Skeletal muscle tissue (tissue), 4 donors: ENCODE measurements around the gene S100A16. TPM values are rescaled to one million over a fixed set of nuclear protein-coding genes. Genes with fewer than 3 reads are reported as not detected.

Source experiments
- H3K27ac ChIP-seq: one replicate; pipeline ENCODE4 v1.7.0; 2013; ENCODE audit warnings: mild to moderate bottlenecking, low read depth, low read length, inconsistent platforms
- H3K27me3 ChIP-seq, 3 donors: one replicate each; pipeline ENCODE4 v1.7.0; 2013; ENCODE audit warnings: low read length in 3 of 3; ENCODE audit not compliant: control insufficient read depth in 3 of 3, insufficient read depth in 3 of 3
- H3K36me3 ChIP-seq, 3 donors: one replicate each; pipeline ENCODE4 v1.7.0; 2013; ENCODE audit warnings: low read length in 3 of 3; ENCODE audit not compliant: control insufficient read depth in 3 of 3, insufficient read depth in 3 of 3
- H3K4me1 ChIP-seq, 3 donors: one replicate each; pipeline ENCODE4 v1.7.0; 2013; ENCODE audit warnings: low read length in 3 of 3, mild to moderate bottlenecking in 3 of 3; ENCODE audit not compliant: control insufficient read depth in 3 of 3, insufficient read depth in 3 of 3
- H3K4me3 ChIP-seq, 3 donors: one replicate each; pipeline ENCODE4 v1.7.0; 2013; ENCODE audit warnings: low read length in 3 of 3
- H3K9ac ChIP-seq, 3 donors: one replicate each; pipeline ENCODE4 v1.7.0; 2013; ENCODE audit warnings: low read length in 3 of 3, mild to moderate bottlenecking in 3 of 3, moderate library complexity in 2 of 3, low read depth in 1 of 3
- H3K9me3 ChIP-seq, 3 donors: one replicate each; pipeline ENCODE4 v1.7.0; 2013; ENCODE audit warnings: low read length in 3 of 3; ENCODE audit not compliant: control insufficient read depth in 3 of 3
- total RNA-seq: library from RNA; depleted of rRNA; stranded (reverse); fragments of >200 nt; gene quantifications from one replicate; pipeline ENCODE4 v1.2.3, GENCODE V29; 2014
- donor health status: Osteomylitis.

The S100A16 gene
- total RNA-seq, 1 donor from 2014 or later: 36.0 TPM

DNA sequence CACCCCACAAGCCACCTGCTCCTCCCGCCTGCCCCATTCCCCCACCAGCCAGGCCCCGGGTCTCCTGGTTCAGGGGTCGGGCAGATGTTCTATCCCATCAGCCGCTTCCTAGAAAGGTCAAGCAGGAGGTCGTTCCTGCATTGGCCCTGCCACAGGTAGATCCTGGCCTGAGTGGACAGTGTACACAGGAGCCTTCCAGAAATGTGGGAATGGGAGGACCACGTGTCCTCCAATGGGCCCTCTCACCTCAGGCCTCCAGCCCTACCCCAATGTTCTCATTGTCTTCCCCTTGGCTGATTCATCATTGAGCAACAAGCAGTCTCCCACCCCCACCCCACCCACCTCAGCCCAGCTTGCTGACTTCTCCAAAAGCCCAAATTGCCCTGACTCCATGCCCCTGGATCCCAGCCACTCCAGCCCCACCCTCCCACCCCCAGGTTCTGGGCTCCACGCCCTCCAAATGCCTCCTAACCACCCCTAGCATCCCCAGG lies 2.1 kb downstream of the S100A16 start:
- Histone ChIP-seq H3K4me1 (peaks cover 45 to 53% (median 45%) of the 10 kb centered on the region in 3 donors), H3K4me3 (no peak overlapping the region), H3K27ac (peak overlapping the region; percentile 85)

DNA sequence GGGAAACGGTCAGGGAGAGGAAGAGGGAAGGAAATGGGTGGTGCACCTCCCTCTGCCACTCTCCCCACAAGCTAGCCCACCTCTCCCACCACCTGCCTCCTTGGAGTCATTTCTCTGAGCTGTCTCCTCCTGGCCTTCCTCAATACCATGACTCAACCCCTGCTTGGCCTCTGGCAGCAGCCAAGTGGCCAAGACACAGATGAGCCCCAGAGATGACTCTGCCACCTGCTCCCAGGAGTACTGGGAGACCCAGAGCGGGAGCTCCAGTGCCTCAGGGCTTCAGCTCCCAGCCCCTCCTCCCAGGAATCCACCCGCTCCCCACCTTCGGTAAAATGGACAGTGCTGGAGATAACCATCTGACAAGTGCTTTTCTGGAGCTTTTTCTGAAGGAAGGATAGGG lies 2.6 kb downstream of the S100A16 start:
- Histone ChIP-seq H3K9ac (no peak overlapping the region), H3K9me3 (no peaks in the 10 kb centered on the region), H3K27ac (peak overlapping the region; percentile 85), H3K4me1 (peaks cover 45 to 53% (median 45%) of the 10 kb centered on the region in 3 donors), H3K27me3 (no peaks in the 10 kb centered on the region), H3K36me3 (peaks cover 11 to 18% (median 14%) of the 10 kb centered on the region in 3 donors), H3K4me3 (no peak overlapping the region)

More for the DNA sequence above, 2.1 kb downstream of the S100A16 start:
- Histone ChIP-seq H3K9me3 (no peaks in the 10 kb centered on the region), H3K9ac (no peak overlapping the region), H3K27me3 (no peaks in the 10 kb centered on the region), H3K36me3 (peaks cover 11 to 17% (median 14%) of the 10 kb centered on the region in 3 donors)

- H3K36me3 ChIP-seq: peaks cover 11 to 18% (median 14%) of the 10 kb centered on the region in 3 donors
- peak overlapping the region in 2 of 3 donors; percentile 60 to 63 for H3K4me3 ChIP-seq
- peak overlapping the region; percentile 85 for H3K27ac ChIP-seq
- H3K4me1 ChIP-seq: peaks cover 45 to 53% (median 45%) of the 10 kb centered on the region in 3 donors
- peak overlapping the region in 2 of 3 donors; percentile 71 to 82 for H3K9ac ChIP-seq
- no peaks in the 10 kb centered on the region for H3K27me3 ChIP-seq
- no peaks in the 10 kb centered on the region for H3K9me3 ChIP-seq
Observed at GRCh38 chr1:153609585-153609907, 3.4 kb downstream of the S100A16 start.

DNA sequence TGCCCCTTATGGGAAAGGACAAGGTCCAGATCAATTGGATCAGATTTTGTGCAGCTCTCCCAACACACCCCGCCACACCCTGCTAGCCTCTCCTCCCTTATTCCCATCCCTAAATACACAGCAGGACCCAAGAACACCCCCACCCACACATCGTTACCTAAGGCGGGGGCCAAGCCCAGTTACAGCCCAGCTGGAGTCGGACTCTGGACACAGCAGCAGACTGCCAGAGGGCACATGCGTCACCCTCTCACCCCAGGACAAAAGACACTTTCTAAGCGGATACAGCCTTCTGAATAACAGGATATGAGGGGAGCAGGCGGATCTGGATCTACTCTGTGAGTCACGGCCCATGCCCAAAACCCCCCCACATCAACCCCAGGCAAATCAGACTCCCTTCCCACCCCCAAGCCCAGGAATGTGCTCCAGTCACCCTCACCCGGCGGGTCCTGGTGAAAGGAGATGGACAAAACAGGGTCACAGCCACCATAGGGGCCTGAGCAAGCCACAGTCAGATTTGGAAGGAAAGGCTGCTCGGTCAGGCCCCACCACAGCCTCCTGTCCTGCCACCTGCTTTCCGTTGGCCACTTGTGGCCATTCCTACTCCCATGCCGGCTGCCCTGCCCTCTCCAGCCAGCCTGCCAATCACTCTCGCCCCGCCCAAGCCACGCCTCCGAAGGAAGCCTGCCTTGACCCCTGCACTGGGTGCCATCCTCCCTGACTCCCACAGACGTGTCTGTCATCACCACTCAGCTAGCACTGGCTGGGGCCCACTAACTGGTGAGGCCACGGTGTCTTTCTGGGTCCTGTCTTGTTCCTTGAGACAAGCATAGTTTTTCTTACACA lies 4.0 kb downstream of the S100A16 start:
- Histone ChIP-seq H3K4me3 (peak overlapping the region; percentile 63 to 74 (median 63)), H3K9me3 (no peaks in the 10 kb centered on the region), H3K27ac (peak overlapping the region; percentile 85), H3K4me1 (peaks cover 45 to 53% (median 45%) of the 10 kb centered on the region in 3 donors), H3K36me3 (peaks cover 11 to 18% (median 14%) of the 10 kb centered on the region in 3 donors), H3K27me3 (no peaks in the 10 kb centered on the region), H3K9ac (peak overlapping the region; percentile 71 to 82 (median 74))

DNA sequence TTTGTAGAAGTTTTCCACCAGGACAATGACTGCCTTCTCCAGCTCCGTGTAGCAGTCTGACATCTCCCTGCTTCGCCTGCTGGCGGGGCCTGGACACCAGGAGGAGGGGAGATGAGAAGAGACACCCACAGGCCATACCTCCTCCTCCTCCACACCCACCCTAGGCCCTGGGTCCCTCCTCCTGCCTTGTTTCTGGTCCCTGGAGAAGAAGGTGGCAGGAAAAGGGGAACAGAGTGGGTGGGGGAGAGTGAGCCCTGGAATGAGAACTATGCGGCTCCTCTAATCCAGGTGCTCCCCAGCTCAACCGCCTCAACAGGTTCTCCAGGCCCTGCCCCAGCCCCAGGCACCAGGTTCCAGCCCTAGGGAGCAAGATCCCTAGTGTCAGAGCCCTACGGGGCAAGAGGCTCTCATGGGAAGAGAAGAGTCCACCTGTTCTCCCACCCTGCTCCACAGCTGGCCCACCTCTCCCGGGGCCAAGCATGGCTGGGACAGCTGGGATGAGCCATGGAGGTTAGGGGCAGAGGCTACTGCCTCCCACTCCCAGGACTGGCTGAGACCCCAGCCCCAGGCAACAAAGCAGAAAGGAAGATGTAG lies 4.8 kb downstream of the S100A16 start:
- no peaks in the 10 kb centered on the region for H3K9me3 ChIP-seq

DNA sequence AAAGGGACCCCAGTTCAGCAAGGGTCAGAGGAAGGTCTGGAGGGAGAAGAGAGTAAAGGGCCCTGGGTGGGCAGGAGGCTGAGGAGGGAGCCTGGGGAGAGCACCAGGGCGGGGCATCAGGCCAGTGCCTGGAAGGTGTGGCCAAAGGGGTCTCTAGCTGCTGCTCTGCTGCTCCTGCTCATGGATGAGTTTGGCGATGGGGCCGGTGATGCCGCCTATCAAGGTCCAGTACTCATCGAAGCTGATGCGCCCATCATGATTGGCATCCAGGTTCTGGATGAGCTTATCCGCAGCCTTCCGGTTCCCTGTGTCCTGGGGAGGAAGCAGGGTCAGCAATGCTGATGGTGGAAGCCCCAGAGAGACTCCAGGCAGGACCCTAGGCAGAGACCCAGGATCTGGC lies 5.6 kb downstream of the S100A16 start:
- Histone ChIP-seq H3K27ac (no peak overlapping the region), H3K4me3 (no peak overlapping the region), H3K4me1 (peaks cover 39 to 47% (median 42%) of the 10 kb centered on the region in 3 donors), H3K36me3 (peaks cover 11 to 18% (median 14%) of the 10 kb centered on the region in 3 donors), H3K27me3 (no peaks in the 10 kb centered on the region), H3K9me3 (no peaks in the 10 kb centered on the region), H3K9ac (peak overlapping the region in 1 of 3 donors; percentile 82)

More for the DNA sequence above, 4.8 kb downstream of the S100A16 start:
- peaks cover 11 to 18% (median 14%) of the 10 kb centered on the region in 3 donors for H3K36me3 ChIP-seq
- peak overlapping the region; percentile 63 to 74 (median 63) for H3K4me3 ChIP-seq
- peaks cover 41 to 50% (median 43%) of the 10 kb centered on the region in 3 donors for H3K4me1 ChIP-seq
- no peaks in the 10 kb centered on the region for H3K27me3 ChIP-seq
- peak overlapping the region; percentile 71 to 82 (median 74) for H3K9ac ChIP-seq
- H3K27ac ChIP-seq: peak overlapping the region; percentile 85

DNA sequence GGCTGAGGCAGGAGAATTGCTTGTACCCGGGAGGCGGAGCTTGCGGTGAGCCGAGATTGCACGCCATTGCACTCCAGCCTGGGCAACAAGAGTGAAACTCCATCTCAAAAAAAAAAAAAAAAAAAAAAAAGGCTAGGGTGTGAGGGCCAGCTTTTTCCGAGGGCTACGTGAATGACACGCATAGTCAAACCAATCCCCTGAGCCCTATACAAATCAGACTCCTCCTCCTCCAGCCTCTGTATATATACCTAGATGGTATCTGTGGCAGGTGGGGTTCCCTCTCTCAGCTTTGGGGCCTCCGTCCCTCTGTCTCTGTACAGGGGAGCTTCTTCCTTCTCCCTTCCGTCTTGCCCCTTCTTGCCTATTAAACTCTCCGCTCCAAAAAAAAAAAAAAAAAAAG lies 6.7 kb downstream of the S100A16 start:
- H3K4me3 ChIP-seq: no peak overlapping the region
- peaks cover 28 to 35% (median 34%) of the 10 kb centered on the region in 3 donors for H3K4me1 ChIP-seq
- no peak overlapping the region for H3K27ac ChIP-seq
- no peak overlapping the region for H3K9ac ChIP-seq
- H3K36me3 ChIP-seq: peaks cover 11 to 18% (median 14%) of the 10 kb centered on the region in 3 donors
- H3K9me3 ChIP-seq: no peaks in the 10 kb centered on the region
- H3K27me3 ChIP-seq: no peaks in the 10 kb centered on the region

DNA sequence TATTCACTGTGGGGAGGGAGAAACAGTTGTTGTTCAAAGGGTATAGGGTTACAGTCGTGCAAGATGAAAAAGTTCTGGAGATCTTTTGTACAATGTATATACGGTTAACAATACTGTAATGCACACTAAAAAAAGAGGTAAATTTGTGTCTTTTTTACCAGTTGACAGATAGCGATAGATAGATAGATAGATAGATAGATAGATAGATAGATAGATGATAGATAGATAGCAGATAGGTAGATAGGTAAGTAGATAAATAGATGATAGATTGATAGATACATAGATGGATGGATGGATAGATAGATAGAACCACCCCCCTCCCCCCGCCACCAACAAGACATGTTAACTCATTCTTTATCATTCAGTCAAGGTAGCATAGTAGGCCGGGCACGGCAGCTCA lies 10.2 kb downstream of the S100A16 start:
- H3K9me3 ChIP-seq: no peaks in the 10 kb centered on the region
- no peak overlapping the region for H3K4me3 ChIP-seq
- H3K9ac ChIP-seq: no peak overlapping the region
- H3K27me3 ChIP-seq: no peaks in the 10 kb centered on the region
- H3K36me3 ChIP-seq: peaks cover 11 to 16% (median 13%) of the 10 kb centered on the region in 3 donors
- peaks cover under 1 to 9% (median 9%) of the 10 kb centered on the region in 3 donors for H3K4me1 ChIP-seq
- no peak overlapping the region for H3K27ac ChIP-seq

DNA sequence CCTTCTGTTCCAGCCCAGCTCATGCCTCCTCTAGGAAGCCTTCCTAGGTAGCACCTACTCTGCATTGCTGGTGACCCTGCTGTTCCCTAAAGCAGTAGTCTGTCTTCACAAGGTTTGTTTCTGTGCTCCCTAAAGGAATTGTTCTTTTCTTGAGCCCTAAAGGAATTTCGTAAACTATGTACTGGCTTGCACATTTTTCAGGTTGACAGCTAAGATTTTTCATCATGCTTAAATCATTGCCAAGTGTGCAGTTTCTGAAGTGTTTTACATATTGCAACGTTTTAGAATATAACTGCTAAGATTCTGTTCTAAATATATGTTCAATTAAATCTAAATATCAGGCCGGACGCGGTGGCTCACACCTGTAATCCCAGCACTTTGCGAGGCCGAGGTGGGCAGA lies 13.1 kb downstream of the S100A16 start:
- H3K27me3 ChIP-seq: no peaks in the 10 kb centered on the region
- peaks cover 0 to 6% (median 4%) of the 10 kb centered on the region in 3 donors for H3K4me1 ChIP-seq
- H3K4me3 ChIP-seq: no peak overlapping the region
- H3K36me3 ChIP-seq: no peaks in the 10 kb centered on the region
- no peak overlapping the region for H3K9ac ChIP-seq
- H3K27ac ChIP-seq: no peak overlapping the region
- H3K9me3 ChIP-seq: no peaks in the 10 kb centered on the region
